K562 (cell line): ENCODE results near the gene SPI1. TPM values are rescaled to one million over a fixed set of nuclear protein-coding genes. Genes with fewer than 3 reads are reported as not detected.

ENCODE experiments used
- ASH1L ChIP-seq: fragments of 450-650 bp; IDR thresholded peaks from 2 replicates; pipeline ENCODE4 v1.6.1; 2018; ENCODE audit warnings: borderline replicate concordance, mild to moderate bottlenecking, low read depth; ENCODE audit not compliant: partially characterized antibody
- CXXC5 ChIP-seq: fragments of 250-450 bp; sonication (Bioruptor Pico); IDR thresholded peaks from 2 replicates; pipeline ENCODE4 v1.8.0; 2022; ENCODE audit warnings: inconsistent platforms, mild to moderate bottlenecking, moderate library complexity
- EGR1 ChIP-seq: fragments of 450-650 bp; conservative IDR thresholded peaks from 2 replicates; pipeline ENCODE4 v1.6.1; 2017; ENCODE audit warnings: mild to moderate bottlenecking
- FOSL1 ChIP-seq: fragments of 200-800 bp; sonication (Bioruptor generic); conservative IDR thresholded peaks from 2 replicates; pipeline ENCODE4 v1.6.1; 2016; ENCODE audit warnings: missing genetic modification characterization, missing compliant biosample characterization
- GTF3C2 ChIP-seq: IDR thresholded peaks from 3 replicates; pipeline ENCODE4 v1.6.1; 2011; ENCODE audit warnings: borderline replicate concordance, mild to moderate bottlenecking, moderate library complexity; ENCODE audit not compliant: insufficient read length; ENCODE audit errors: extremely low read depth
- HDAC3 ChIP-seq: fragments of 450-650 bp; IDR thresholded peaks from 2 replicates; pipeline ENCODE4 v1.6.1; 2018; ENCODE audit warnings: borderline replicate concordance, mild to moderate bottlenecking, moderate library complexity; ENCODE audit not compliant: partially characterized antibody
- HMG20B ChIP-seq: fragments of 250-450 bp; sonication (Bioruptor Pico); IDR thresholded peaks from 2 replicates; pipeline ENCODE4 v1.5.0; 2021; ENCODE audit warnings: mild to moderate bottlenecking
- HMGN3 ChIP-seq: IDR thresholded peaks from 2 replicates; pipeline ENCODE4 v1.6.1; 2011; ENCODE audit warnings: borderline replicate concordance, low read depth, mild to moderate bottlenecking, mixed read lengths, low read length; ENCODE audit not compliant: insufficient read length; ENCODE audit errors: extremely low read depth
- HNRNPL ChIP-seq: fragments of 200-400 bp; formaldehyde crosslinking; IDR thresholded peaks from 2 replicates; pipeline ENCODE4 v1.6.1; 2017; ENCODE audit warnings: low read depth, mild to moderate bottlenecking, low read length
- IFI16 ChIP-seq: fragments of 250-450 bp; sonication (Bioruptor Pico); IDR thresholded peaks from 2 replicates; pipeline ENCODE4 v2.1.2; 2022; ENCODE audit warnings: mild to moderate bottlenecking, inconsistent platforms
- JUND ChIP-seq, 2 experiments: IDR thresholded peaks; 2 replicates in 1 of 2; 3 replicates in 1 of 2; pipeline ENCODE4 v1.6.1; 2011; ENCODE audit warnings: borderline replicate concordance in 2 of 2, low read depth in 2 of 2, low read length in 2 of 2, improper control_type of control experiment in 1 of 2, missing biosample characterization in 1 of 2, missing genetic modification characterization in 1 of 2, missing genetic modification reagents in 1 of 2
- KHSRP ChIP-seq: fragments of 450-650 bp; IDR thresholded peaks from 2 replicates; pipeline ENCODE4 v1.6.1; 2017
- MYNN ChIP-seq, 2 experiments: sonication (generic); formaldehyde crosslinking in 1 of 2; IDR thresholded peaks; 2 replicates each; pipeline versions ENCODE4 v1.5.0 to v1.6.1; 2016 to 2020; ENCODE audit warnings: antibody characterized with exemption in 1 of 2, missing genetic modification reagents in 1 of 2
- PML ChIP-seq: IDR thresholded peaks from 2 replicates; pipeline ENCODE4 v1.6.1; 2012; ENCODE audit warnings: low read length, inconsistent platforms
- POLR2AphosphoS5 ChIP-seq: IDR thresholded peaks from 2 replicates; pipeline ENCODE4 v1.6.1; 2011; ENCODE audit warnings: mild to moderate bottlenecking, low read depth, low read length, moderate library complexity; ENCODE audit not compliant: control insufficient read depth, insufficient read depth
- PRMT5 ChIP-seq: sonication (generic); formaldehyde crosslinking; IDR thresholded peaks from 2 replicates; pipeline ENCODE4 v1.5.0; 2020; ENCODE audit warnings: missing genetic modification reagents
- PRPF4 ChIP-seq: fragments of 200-400 bp; formaldehyde crosslinking; IDR thresholded peaks from one replicate; pipeline ENCODE4 v1.6.1; 2017; ENCODE audit warnings: low read length, low read depth, mild to moderate bottlenecking; ENCODE audit not compliant: insufficient read depth, poor library complexity, severe bottlenecking
- RBM39 ChIP-seq: fragments of 200-400 bp; formaldehyde crosslinking; optimal IDR thresholded peaks from 2 replicates; pipeline ENCODE3; 2018; ENCODE audit warnings: low read depth, low read length
- RUNX1 ChIP-seq: sonication (generic); IDR thresholded peaks from 2 replicates; pipeline ENCODE4 v1.6.1; 2016; ENCODE audit warnings: antibody characterized with exemption, low read depth
- SLC30A9 ChIP-seq: fragments of 250-450 bp; sonication (Bioruptor Pico); IDR thresholded peaks from 2 replicates; pipeline ENCODE4 v1.8.0; 2022; ENCODE audit warnings: mild to moderate bottlenecking, moderate library complexity
- SMARCE1 ChIP-seq: fragments of 450-650 bp; IDR thresholded peaks from 2 replicates; pipeline ENCODE4 v1.7.1; 2016; ENCODE audit warnings: mild to moderate bottlenecking
- TAL1 ChIP-seq: fragments of 450-650 bp; IDR thresholded peaks from 2 replicates; pipeline ENCODE4 v1.6.1; 2016; ENCODE audit warnings: mild to moderate bottlenecking
- TARDBP ChIP-seq: fragments of 450-650 bp; IDR thresholded peaks from 2 replicates; pipeline ENCODE4 v1.6.1; 2016
- U2AF1 ChIP-seq: fragments of 200-400 bp; formaldehyde crosslinking; optimal IDR thresholded peaks from 2 replicates; pipeline ENCODE3; 2017; ENCODE audit warnings: mild to moderate bottlenecking, low read depth, low read length, moderate library complexity
- ZC3H4 ChIP-seq: sonication (generic); formaldehyde crosslinking; IDR thresholded peaks from 2 replicates; pipeline ENCODE4 v1.9.0; 2021; ENCODE audit warnings: missing genetic modification reagents, borderline replicate concordance
- ZNF324 ChIP-seq: fragments of 250-450 bp; sonication (Bioruptor Pico); IDR thresholded peaks from 2 replicates; pipeline ENCODE4 v1.4.0; 2020; ENCODE audit warnings: mild to moderate bottlenecking
- polyA plus RNA-seq, 8 experiments: library from polyadenylated mRNA; depleted of rRNA in 4 of 8; stranded (reverse) in 5 of 8; unstranded in 3 of 8; fragments of >200 nt; fragmentation: Nextera tagmentation in 2 of 8; fragmentation: Illumina TruSeq in 1 of 8; extraction: Ambion mirVana in 2 of 8; extraction: Trizol in 1 of 8; gene quantifications; 2 replicates each; pipeline versions ENCODE4 v1.2.1 to v1.2.3, GENCODE V29; 2011 to 2014; ENCODE audit warnings: inconsistent platforms in 1 of 8, missing spikeins in 1 of 8
- total RNA-seq, 7 experiments: library from RNA; depleted of rRNA in 6 of 7; stranded (reverse); fragments of >200 nt in 6 of 7; fragmentation: Illumina TruSeq in 2 of 7; extraction: Trizol in 2 of 7; gene quantifications; 2 replicates each; pipeline versions ENCODE4 v1.2.1 to v1.2.3, GENCODE V29; 2011 to 2021; ENCODE audit warnings: low replicate concordance in 1 of 7
- TF ChIP-seq, protein P1 (sequence below): fragments of 250-450 bp; sonication (Bioruptor Pico); IDR thresholded peaks from 2 replicates; pipeline ENCODE4 v1.5.0; 2021

The SPI1 gene
- total and polyA plus RNA-seq, 9 of the 15 experiments (the other 6 are each of a cell fraction or from before 2014, with no cell fraction given): 0.10 to 33.7 (median 10.3) TPM

DNA sequence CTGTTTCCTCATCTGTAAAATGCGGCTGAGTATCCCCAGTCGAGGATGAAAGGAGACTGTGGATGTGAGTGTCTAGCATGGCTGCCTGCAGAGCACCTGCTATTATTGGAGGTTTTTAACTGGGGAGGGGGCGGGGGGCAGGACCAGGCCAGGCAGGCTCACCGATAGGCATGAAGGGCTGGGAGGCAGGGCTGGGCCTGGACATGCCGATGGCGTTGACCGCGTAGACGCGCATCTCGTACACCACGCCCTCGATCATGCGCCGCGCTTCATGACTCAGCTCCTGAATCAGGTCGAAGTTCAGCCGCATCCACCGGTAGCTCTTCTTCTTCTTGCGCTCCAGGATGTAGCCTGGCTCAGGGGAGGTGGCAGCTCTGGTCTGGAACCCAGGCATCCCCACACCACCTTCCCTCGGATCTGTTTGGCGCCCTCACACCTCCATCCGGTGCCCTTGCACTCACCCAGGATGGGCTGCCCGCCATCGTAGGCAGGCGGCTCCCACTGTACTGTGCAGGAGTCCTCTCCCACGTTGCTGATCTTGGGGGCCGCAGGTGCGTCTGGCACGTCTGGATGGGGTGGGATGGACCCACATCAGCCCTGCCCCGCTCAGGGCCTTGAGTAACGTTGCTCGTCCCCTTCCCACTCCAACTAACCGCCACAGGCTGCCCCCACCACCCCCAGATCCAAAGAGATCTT, 41.0 kb downstream of the SPI1 start (continued):
- TF ChIP-seq HDAC3 (no peak), PRMT5 (CRISPR knock-in tag) (no peak), RBM39 (no peak), TAL1 (no peak), ZNF324 (CRISPR knock-in tag) (no peak), EGR1 (no peak), MYNN (IDR thresholded peaks at IDR 0.05) (no peak), MYNN (CRISPR knock-in tag; IDR thresholded peaks at IDR 0.05) (no peak), HMGN3 (no peak), PML (no peak), GTF3C2 (no peak), SMARCE1 (no peak), U2AF1 (no peak), JUND (IDR thresholded peaks at IDR 0.05; ENCODE audit: borderline replicate concordance, low read depth, low read length) (peak; percentile 85), JUND (tag; IDR thresholded peaks at IDR 0.05; ENCODE audit: borderline replicate concordance, low read depth, low read length) (peak; percentile 84; the same call in 2 of the 3 replicates), SLC30A9 (CRISPR knock-in tag) (no peak), KHSRP (no peak), IFI16 (no peak), HMG20B (no peak), RUNX1 (no peak), CXXC5 (CRISPR knock-in tag) (peak; percentile 78), TARDBP (no peak), ZC3H4 (CRISPR knock-in tag) (no peak), FOSL1 (peak; percentile 87), ASH1L (no peak), POLR2AphosphoS5 (no peak), PRPF4 (no peak), HNRNPL (no peak)
- TF ChIP-seq, protein P1, sequence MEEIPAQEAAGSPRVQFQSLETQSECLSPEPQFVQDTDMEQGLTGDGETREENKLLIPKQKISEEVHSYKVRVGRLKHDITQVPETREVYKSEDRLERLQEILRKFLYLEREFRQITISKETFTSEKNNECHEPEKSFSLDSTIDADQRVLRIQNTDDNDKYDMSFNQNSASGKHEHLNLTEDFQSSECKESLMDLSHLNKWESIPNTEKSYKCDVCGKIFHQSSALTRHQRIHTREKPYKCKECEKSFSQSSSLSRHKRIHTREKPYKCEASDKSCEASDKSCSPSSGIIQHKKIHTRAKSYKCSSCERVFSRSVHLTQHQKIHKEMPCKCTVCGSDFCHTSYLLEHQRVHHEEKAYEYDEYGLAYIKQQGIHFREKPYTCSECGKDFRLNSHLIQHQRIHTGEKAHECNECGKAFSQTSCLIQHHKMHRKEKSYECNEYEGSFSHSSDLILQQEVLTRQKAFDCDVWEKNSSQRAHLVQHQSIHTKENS (CRISPR knock-in tag): no peak
